Endothelial cell of umbilical vein (primary cell): Measurements from ENCODE around the gene ADCYAP1.

Experiments
- EZH2 ChIP-seq: IDR thresholded peaks from 2 replicates; pipeline ENCODE4 v1.6.1; 2012; ENCODE audit warnings: borderline replicate concordance, low read depth, mild to moderate bottlenecking, moderate library complexity, low read length, inconsistent platforms; ENCODE audit not compliant: severe bottlenecking
- GATA2 ChIP-seq: IDR thresholded peaks from 2 replicates; pipeline ENCODE4 v1.7.0; 2011; ENCODE audit warnings: low read depth, mild to moderate bottlenecking, moderate library complexity, mixed read lengths, low read length; ENCODE audit not compliant: insufficient read length, insufficient read depth
- MYC ChIP-seq: IDR thresholded peaks from one replicate; pipeline ENCODE4 v1.6.1; 2011; ENCODE audit warnings: mild to moderate bottlenecking, low read depth, low read length

GRCh38 chr18:877238-877637, 27.4 kb upstream of the ADCYAP1 start:
- no peak for TF ChIP-seq GATA2
- no peak for TF ChIP-seq EZH2
- no peak for TF ChIP-seq MYC
